A549 (cell line): ENCODE measurements around the gene CTNNAL1. TPM values are rescaled to one million over a fixed set of nuclear protein-coding genes. Genes with fewer than 3 reads are reported as not detected.
"Not testable (repeated sequence)": the region's sequence is repeated elsewhere in the genome, so short reads cannot be mapped to it uniquely, and the experiment has no call there.

Source experiments
- ATAC-seq, 2 experiments: fragments of 200-7000 bp in 1 of 2; fragments of >200 bp in 1 of 2; cut with Nextera tagmentation in 1 of 2; cut with Tn5 transposase in 1 of 2; 3 replicates each; pipeline versions ENCODE4 v1.8.0 to v1.9.1; 2018 to 2020; ENCODE audit warnings: mild to moderate bottlenecking in 1 of 2, moderate library complexity in 1 of 2
- CTCF ChIA-PET: fragments of 300-600 bp; sonication (Branson Sonifier 250); formaldehyde crosslinking; extraction: SDS; loops from one replicate; lab custom pipeline; 2021; ENCODE audit warnings: antibody characterized with exemption, inconsistent platforms; lab: Yijun Ruan, JAX
- POLR2A ChIA-PET: fragments of 350-600 bp; formaldehyde crosslinking; extraction: SDS; loops from one replicate; lab custom pipeline; 2021; ENCODE audit warnings: antibody characterized with exemption, inconsistent platforms; lab: Yijun Ruan, JAX
- DNase-seq, 2 experiments: peaks; one replicate each; pipeline versions ENCODE4 v3.0.0 to v3.0.0-alpha.2; 2011 to 2016; ENCODE audit warnings: low read depth in 1 of 2, low spot score in 1 of 2
- FAIRE-seq: peaks from 2 replicates; lab custom pipeline; 2011; peaks lifted over from hg19 to GRCh38; lab: Jason Lieb, UNC
- H3K27ac ChIP-seq, 2 experiments: fragments of >200 bp; sonication (Bioruptor Twin); formaldehyde crosslinking; 3 replicates each; pipeline ENCODE4 v1.5.1; 2016 to 2017
- H3K4me1 ChIP-seq: fragments of >200 bp; sonication (Bioruptor Twin); formaldehyde crosslinking; 3 replicates; pipeline ENCODE4 v1.6.1; 2016
- H3K4me2 ChIP-seq: fragments of >200 bp; sonication (Bioruptor Twin); formaldehyde crosslinking; 3 replicates; pipeline ENCODE4 v1.6.1; 2016
- H3K4me3 ChIP-seq: fragments of >200 bp; sonication (Bioruptor Twin); formaldehyde crosslinking; 3 replicates; pipeline ENCODE4 v1.5.1; 2016
- H3K9me3 ChIP-seq: fragments of >200 bp; sonication (Bioruptor Twin); formaldehyde crosslinking; 3 replicates; pipeline ENCODE4 v1.6.1; 2016
- CBX2 ChIP-seq: fragments of 200-600 bp; sonication (generic); IDR thresholded peaks from 2 replicates; pipeline ENCODE4 v1.6.1; 2016; ENCODE audit warnings: low read depth, mild to moderate bottlenecking, borderline replicate concordance
- CEBPB ChIP-seq, 2 experiments: fragments of >200 bp in 1 of 2; sonication (Bioruptor Twin) in 1 of 2; formaldehyde crosslinking in 1 of 2; IDR thresholded peaks; 2 replicates each; pipeline ENCODE4 v1.6.1; 2012 to 2016
- ELK1 ChIP-seq: fragments of 150-350 bp; IDR thresholded peaks from 2 replicates; pipeline ENCODE4 v1.6.1; 2014; ENCODE audit warnings: low read depth, mild to moderate bottlenecking, low read length
- FOXS1 ChIP-seq: fragments of 250-450 bp; sonication (Bioruptor Pico); IDR thresholded peaks from 2 replicates; pipeline ENCODE4 v1.5.0; 2020; ENCODE audit warnings: mild to moderate bottlenecking, moderate library complexity
- HDAC2 ChIP-seq: fragments of 200-600 bp; sonication (generic); IDR thresholded peaks from 2 replicates; pipeline ENCODE4 v1.6.1; 2016
- HES2 ChIP-seq: fragments of >200 bp; sonication (Bioruptor Twin); formaldehyde crosslinking; IDR thresholded peaks from 2 replicates; pipeline ENCODE4 v1.6.1; 2016
- HOXB13 ChIP-seq: fragments of 250-450 bp; sonication (Bioruptor Pico); IDR thresholded peaks from 2 replicates; pipeline ENCODE4 v1.5.0; 2020; ENCODE audit warnings: low read depth, mild to moderate bottlenecking, moderate library complexity
- JUN ChIP-seq, 2 experiments: fragments of >200 bp; sonication (Bioruptor Twin); formaldehyde crosslinking; IDR thresholded peaks; 2 replicates in 1 of 2; 3 replicates in 1 of 2; pipeline ENCODE4 v1.6.1; 2016 to 2017
- MAFK ChIP-seq: fragments of 450-650 bp; IDR thresholded peaks from 2 replicates; pipeline ENCODE4 v1.6.1; 2014; ENCODE audit not compliant: partially characterized antibody
- PHF8 ChIP-seq: fragments of 200-600 bp; sonication (generic); IDR thresholded peaks from 2 replicates; pipeline ENCODE4 v1.6.1; 2016; ENCODE audit warnings: low read depth, mild to moderate bottlenecking, antibody characterized with exemption, moderate library complexity, borderline replicate concordance
- POLR2A ChIP-seq: IDR thresholded peaks from 2 replicates; pipeline ENCODE4 v1.6.1; 2012; ENCODE audit warnings: mild to moderate bottlenecking, low read length
- RAD21 ChIP-seq, 2 experiments: fragments of >200 bp in 1 of 2; sonication (Bioruptor Twin) in 1 of 2; formaldehyde crosslinking in 1 of 2; IDR thresholded peaks in 1 of 2; conservative IDR thresholded peaks in 1 of 2; 2 replicates in 1 of 2; 3 replicates in 1 of 2; pipeline ENCODE4 v1.6.1; 2012 to 2018; ENCODE audit warnings: inconsistent platforms in 1 of 2
- SREBF2 ChIP-seq: fragments of 450-650 bp; IDR thresholded peaks from 2 replicates; pipeline ENCODE4 v1.6.1; 2014; ENCODE audit warnings: mild to moderate bottlenecking, moderate library complexity
- ZC3H11A ChIP-seq: fragments of 450-650 bp; IDR thresholded peaks from 2 replicates; pipeline ENCODE4 v1.6.1; 2014; ENCODE audit warnings: antibody characterized with exemption, mild to moderate bottlenecking
- ZFP36 ChIP-seq: fragments of 450-650 bp; IDR thresholded peaks from 2 replicates; pipeline ENCODE4 v1.6.1; 2014; ENCODE audit warnings: borderline replicate concordance; ENCODE audit not compliant: partially characterized antibody
- WGBS: methylation state at CpG from one replicate; pipeline ENCODE4 v1.1.6; 2017; ENCODE audit errors: missing lambda C conversion rate; 5-methylcytosine and 5-hydroxymethylcytosine counted together
- polyA minus RNA-seq: library from RNA; depleted of rRNA, polyadenylated mRNA; stranded (reverse); fragments of >200 nt; gene quantifications from 2 replicates; pipeline ENCODE4 v1.2.3, GENCODE V29; 2011; rRNA and poly(A)+ RNA removed
- polyA plus RNA-seq, 4 experiments: library from polyadenylated mRNA; depleted of rRNA in 3 of 4; stranded (reverse); fragments of >200 nt; fragmentation: RNase III in 1 of 4; extraction: RNeasy Plus Mini Kit Qiagen cat#74134 plus additional on column Dnase treatment in 1 of 4; gene quantifications; 2 replicates in 3 of 4; 3 replicates in 1 of 4; pipeline ENCODE4 v1.2.3, GENCODE V29; 2011 to 2017

CTNNAL1 gene
- polyA plus RNA-seq (2011; rRNA removed) (42.5 and 63.6 TPM in 2 replicates), polyA plus RNA-seq (2017; fragmentation: RNase III; extraction: RNeasy Plus Mini Kit Qiagen cat#74134 plus additional on column Dnase treatment) (43.8 to 61.3 TPM (median 48.8 TPM) in 3 replicates), polyA minus RNA-seq (6.0 and 7.1 TPM in 2 replicates)
- 21.6 and 25.3 TPM in 2 replicates for polyA plus RNA-seq (2012; cell fraction: cytosol; rRNA removed)
- polyA plus RNA-seq (2012; cell fraction: nucleus; rRNA removed) = 7.2 and 11.1 TPM in 2 replicates

GRCh38 chr9:109012876-109013678 is at the start of gene CTNNAL1:
Gene CTNNAL1 (minus strand): TSS chr9:109013499. CDS start chr9:109013442, 57 bp downstream.
- Histone ChIP-seq H3K27ac (peak within 1 kb of the TSS; percentile 78 to 90), H3K4me1 (peaks cover 29% of the 10 kb centered on the region), H3K4me3 (peak within 1 kb of the TSS; percentile 79), H3K9me3 (no peaks in the 10 kb centered on the region), H3K4me2 (peak within 1 kb of the TSS; percentile 88)
- CTCF ChIA-PET = no interaction called here
- peak; percentile 81 to 86 for DNase-seq
- peak; percentile 84 to 89 for ATAC-seq
- 0% methylated on average over 2 of the region's 99 CpGs for WGBS
- TF ChIP-seq HOXB13 (CRISPR knock-in tag) (no peak), PHF8 (peak; percentile 51), POLR2A (peak; percentile 54), JUN (IDR thresholded peaks at IDR 0.05) (peak in 1 of 2 experiments; percentile 72; a peak in 2 of 5 replicates)
- TF ChIP-seq, all 56 proteins: peak for 3
- POLR2A ChIA-PET = no interaction called here
- FAIRE-seq = no peak

GRCh38 chr9:109062543-109062942 is 49.2 kb upstream of the CTNNAL1 start:
- 93% methylated on average over 6 of the region's 6 CpGs for WGBS
- DNase-seq = no peak
- no peak for ATAC-seq
- no peak overlapping the region; a peak in 1 of 6 replicates for H3K27ac ChIP-seq
- POLR2A ChIA-PET = no interaction called here
- CTCF ChIA-PET = interaction anchor here (1.0 to 1.7 kb wide), 3 partner anchors 13 to 18 kb away, joined by 3 to 8 read pairs (median 4); no protein-coding TSS in a partner anchor
- H3K4me1 ChIP-seq = peaks cover 49% of the 10 kb centered on the region
- FAIRE-seq = no peak
- H3K4me2 ChIP-seq = no peak overlapping the region
- H3K9me3 ChIP-seq = no peaks in the 10 kb centered on the region
- no peak overlapping the region for H3K4me3 ChIP-seq
- TF ChIP-seq ELK1 = no peak
- peak; percentile 34 to 82; a peak in 3 of 4 replicates for TF ChIP-seq CEBPB (IDR thresholded peaks at IDR 0.05)
- no peak for TF ChIP-seq HDAC2
- no peak for TF ChIP-seq ZC3H11A

GRCh38 chr9:109060191-109060590 is 46.9 kb upstream of the CTNNAL1 start:
- ChIA-PET POLR2A (no interaction called here), CTCF (interaction anchor here (1.0 to 1.4 kb wide), 2 partner anchors 16 to 123 kb away, joined by 3 to 5 read pairs; no protein-coding TSS in a partner anchor)
- no peak for DNase-seq
- no peak for TF ChIP-seq CBX2
- no peak for TF ChIP-seq PHF8
- TF ChIP-seq HES2 = no peak
- TF ChIP-seq MAFK = no peak
- TF ChIP-seq FOXS1 = no peak
- no peak for TF ChIP-seq ZC3H11A
- TF ChIP-seq RAD21 (conservative IDR thresholded peaks at IDR 0.05 in 1 of 2, IDR thresholded peaks at IDR 0.05 in 1 of 2) = no peak
- no peak for TF ChIP-seq SREBF2
- TF ChIP-seq JUN (IDR thresholded peaks at IDR 0.05) = no peak
- no peak for TF ChIP-seq ZFP36
- peak overlapping the region in 1 of 2 experiments; percentile 4; a peak in 1 of 6 replicates for H3K27ac ChIP-seq
- ATAC-seq = no peak
- WGBS = 35% methylated on average over 3 of the region's 3 CpGs
- peaks cover 29% of the 10 kb centered on the region for H3K4me1 ChIP-seq
- 0 out of 3 replicates have a peak overlapping the region, but pooled peaks have one; percentile 12 for H3K4me2 ChIP-seq
- H3K4me3 ChIP-seq = no peak overlapping the region
- H3K9me3 ChIP-seq = no peaks in the 10 kb centered on the region
- no peak for FAIRE-seq

GRCh38 chr9:109053121-109053520 is 39.8 kb upstream of the CTNNAL1 start:
- FAIRE-seq, H3K4me2 ChIP-seq, H3K4me3 ChIP-seq, H3K4me1 ChIP-seq, H3K27ac ChIP-seq, POLR2A ChIA-PET, H3K9me3 ChIP-seq, DNase-seq, ATAC-seq: not testable (repeated sequence)
- 97% methylated on average over 4 of the region's 4 CpGs for WGBS
- CTCF ChIA-PET = interaction anchor here (1.5 kb wide), 1 partner anchor 8 kb away, joined by 3 read pairs; no protein-coding TSS in a partner anchor
